ENCODE data around the gene TPBG.

The TPBG gene

DNA sequence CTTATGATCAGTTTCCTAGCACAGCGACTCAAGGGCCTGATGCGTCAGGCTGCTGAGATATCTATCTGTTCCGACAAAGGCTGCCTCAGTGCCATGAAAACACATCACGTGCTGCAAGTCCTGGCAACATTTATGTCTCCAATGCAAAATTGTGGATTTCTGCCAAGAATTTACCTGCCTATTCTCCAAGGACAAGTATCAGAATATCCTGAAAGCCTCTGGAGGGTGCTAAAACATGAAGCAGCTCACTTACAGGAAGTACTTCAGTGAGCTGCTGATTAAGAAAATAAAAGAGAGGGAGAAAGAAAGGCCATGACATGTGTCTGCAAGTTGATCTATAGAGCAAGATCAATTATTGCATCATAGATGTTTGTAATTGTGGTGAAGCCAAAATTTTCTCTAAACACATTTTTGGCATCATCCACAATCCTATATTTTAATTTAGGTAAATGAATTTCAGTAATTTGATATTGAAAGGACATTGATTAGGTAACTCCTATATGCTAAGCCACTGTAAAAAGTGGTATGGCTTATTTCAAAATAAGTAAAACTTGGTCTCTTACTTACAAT lies 25.8 kb upstream of the TPBG start:
- TF ChIP-seq, protein P1, sequence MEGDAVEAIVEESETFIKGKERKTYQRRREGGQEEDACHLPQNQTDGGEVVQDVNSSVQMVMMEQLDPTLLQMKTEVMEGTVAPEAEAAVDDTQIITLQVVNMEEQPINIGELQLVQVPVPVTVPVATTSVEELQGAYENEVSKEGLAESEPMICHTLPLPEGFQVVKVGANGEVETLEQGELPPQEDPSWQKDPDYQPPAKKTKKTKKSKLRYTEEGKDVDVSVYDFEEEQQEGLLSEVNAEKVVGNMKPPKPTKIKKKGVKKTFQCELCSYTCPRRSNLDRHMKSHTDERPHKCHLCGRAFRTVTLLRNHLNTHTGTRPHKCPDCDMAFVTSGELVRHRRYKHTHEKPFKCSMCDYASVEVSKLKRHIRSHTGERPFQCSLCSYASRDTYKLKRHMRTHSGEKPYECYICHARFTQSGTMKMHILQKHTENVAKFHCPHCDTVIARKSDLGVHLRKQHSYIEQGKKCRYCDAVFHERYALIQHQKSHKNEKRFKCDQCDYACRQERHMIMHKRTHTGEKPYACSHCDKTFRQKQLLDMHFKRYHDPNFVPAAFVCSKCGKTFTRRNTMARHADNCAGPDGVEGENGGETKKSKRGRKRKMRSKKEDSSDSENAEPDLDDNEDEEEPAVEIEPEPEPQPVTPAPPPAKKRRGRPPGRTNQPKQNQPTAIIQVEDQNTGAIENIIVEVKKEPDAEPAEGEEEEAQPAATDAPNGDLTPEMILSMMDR (IDR thresholded peaks at IDR 0.05; ENCODE audit: extremely low read depth, missing control alignments) = no peak
- DNase-seq (ENCODE audit: low spot score) = no peak

DNA sequence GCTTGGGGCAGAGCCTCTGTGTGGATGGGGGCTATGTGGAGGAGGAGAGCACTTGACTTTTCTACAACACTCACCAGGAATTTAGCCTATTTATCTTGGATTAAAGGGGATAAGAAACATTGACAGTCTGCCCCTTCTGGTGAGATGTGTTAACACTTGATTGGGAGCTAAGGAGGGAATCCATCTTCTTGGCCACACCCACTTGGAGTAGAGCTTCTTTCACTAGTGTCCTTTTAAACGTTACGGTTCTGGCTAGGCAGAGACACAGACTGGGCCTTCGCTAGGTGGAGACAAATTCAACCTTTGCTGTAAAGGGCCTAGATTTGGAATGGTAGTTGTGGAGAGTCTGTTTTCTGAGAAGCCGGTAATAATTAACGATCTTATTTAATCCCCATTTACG lies 15.5 kb upstream of the TPBG start:
- DNase-seq (ENCODE audit: low spot score) = no peak
- TF ChIP-seq, protein P1 (IDR thresholded peaks at IDR 0.05; ENCODE audit: extremely low read depth, missing control alignments) = no peak

DNA sequence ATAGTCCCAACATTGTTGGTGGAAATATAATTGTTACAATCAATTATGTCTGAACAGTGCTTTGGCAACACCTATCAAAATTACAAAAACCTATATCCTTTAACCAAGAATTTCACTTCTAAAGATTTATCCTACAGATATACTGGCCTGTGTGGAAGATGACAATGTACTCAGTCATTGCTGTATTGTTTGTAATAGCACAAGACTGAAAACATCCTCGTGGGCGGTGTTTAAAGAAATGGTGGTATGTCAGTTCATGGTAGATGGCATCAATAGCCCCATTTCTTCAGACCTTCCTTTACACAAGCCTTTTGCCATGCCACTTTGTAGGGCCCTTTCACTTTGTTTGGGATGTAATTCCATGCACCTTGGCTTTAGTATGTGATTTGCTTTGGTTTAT lies 9.8 kb upstream of the TPBG start:
- no peak for DNase-seq (ENCODE audit: low spot score)
- TF ChIP-seq, protein P1 (IDR thresholded peaks at IDR 0.05; ENCODE audit: extremely low read depth, missing control alignments) = no peak

DNA sequence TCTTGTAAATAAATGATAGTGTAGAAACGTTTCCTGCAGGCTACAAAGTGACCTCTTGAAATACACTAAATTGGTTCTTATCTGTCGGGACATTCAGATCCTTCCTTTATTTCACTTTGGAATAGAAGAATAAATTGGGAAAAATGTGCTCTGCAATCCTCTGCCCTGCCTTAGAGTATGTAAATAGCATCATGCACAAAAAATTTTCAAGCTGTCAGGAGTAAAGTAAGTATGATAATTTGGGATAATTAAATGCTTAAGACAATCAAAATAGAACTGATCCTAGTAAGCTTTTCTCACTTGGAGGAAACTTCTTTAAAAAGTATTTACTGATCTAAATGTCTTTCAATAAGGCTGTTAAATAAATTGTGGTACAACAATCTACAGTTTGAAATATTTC lies 3.1 kb upstream of the TPBG start:
- TF ChIP-seq, protein P1 (IDR thresholded peaks at IDR 0.05; ENCODE audit: extremely low read depth, missing control alignments) = no peak

DNA sequence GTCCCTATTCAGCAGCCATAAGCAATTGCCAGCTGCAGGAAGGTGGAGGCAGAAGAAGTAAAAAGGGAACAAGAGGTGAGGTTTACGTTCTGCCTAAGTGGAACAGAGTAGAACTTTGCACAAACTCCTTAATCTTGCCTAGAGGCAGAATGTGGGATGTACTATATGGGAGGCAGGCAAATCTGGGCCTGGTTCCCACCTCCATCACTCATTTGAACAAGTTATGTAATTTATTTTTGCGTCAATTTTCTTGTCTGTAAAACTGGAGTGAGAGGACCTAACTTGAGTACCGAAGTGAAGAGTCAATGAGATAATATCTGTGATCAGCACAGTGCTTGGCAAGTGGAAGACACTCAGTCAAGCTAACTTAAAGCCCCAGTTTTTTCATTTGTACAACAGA lies 2.0 kb upstream of the TPBG start:
- TF ChIP-seq, protein P1 (IDR thresholded peaks at IDR 0.05; ENCODE audit: extremely low read depth, missing control alignments) = no peak
- DNase-seq (ENCODE audit: low spot score) = no peak

More for the DNA sequence above, 3.1 kb upstream of the TPBG start:
- DNase-seq (ENCODE audit: low spot score) = no peak

DNA sequence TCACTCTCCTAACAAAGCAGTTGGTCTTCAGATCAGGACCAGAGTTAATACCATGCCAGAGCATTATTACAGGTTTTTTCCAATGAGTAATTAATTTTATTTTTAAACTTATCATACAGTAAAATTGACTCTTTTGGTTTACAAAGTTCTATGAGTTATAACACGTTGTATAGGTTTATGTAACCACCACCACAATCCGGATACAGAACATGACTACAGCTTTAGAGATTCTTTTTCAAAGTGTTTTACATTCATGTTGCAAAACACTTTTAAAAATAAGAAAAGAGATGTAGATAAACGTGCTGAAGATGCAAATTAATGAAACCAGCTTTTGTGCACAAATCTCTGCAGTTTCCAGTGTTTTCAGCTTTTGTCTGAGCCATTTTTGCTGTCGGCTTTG lies 1.5 kb upstream of the TPBG start:
- no peak for DNase-seq (ENCODE audit: low spot score)
- TF ChIP-seq, protein P1 (IDR thresholded peaks at IDR 0.05; ENCODE audit: extremely low read depth, missing control alignments) = no peak

DNA sequence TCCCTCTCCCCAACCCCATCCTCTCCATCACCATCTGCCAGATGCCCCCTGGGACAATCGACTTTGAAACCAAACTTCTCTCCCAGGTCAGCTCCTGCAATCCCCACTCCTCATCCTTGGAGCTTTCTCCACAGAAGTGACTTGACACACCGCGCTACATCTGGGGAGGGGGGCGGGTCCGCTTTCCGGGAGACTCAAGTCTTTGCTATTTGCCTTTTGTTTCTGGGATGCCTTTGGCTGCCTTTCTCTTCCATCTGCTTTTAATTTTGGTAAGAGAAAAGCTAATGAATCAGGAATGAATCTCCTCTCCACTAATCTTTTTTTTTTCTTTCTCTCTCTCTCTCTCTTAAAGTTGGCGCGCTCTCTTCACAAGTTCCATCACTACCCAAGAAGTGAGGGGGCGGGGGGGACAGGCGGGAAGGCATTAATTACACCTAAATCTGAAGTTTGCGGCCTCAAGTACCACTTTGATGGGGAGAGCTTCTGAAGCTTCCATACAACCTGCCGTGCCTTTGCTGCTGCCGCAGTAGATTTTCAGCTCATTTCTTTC lies 664 bp upstream of the TPBG start:
- DNase-seq (ENCODE audit: low spot score) = no peak
- TF ChIP-seq, protein P1 (IDR thresholded peaks at IDR 0.05; ENCODE audit: extremely low read depth, missing control alignments) = no peak
